22Rv1 (cell line): ENCODE measurements around the gene WSCD2.

Source experiments
- CTCF ChIP-seq: fragments of 450-650 bp; IDR thresholded peaks from 2 replicates; pipeline ENCODE4 v1.5.1; 2017; ENCODE audit warnings: mild to moderate bottlenecking
- ZFX ChIP-seq: fragments of 450-650 bp; IDR thresholded peaks from 2 replicates; pipeline ENCODE4 v1.6.1; 2017; ENCODE audit warnings: antibody characterized with exemption, borderline replicate concordance

- TF ChIP-seq CTCF (no peak), ZFX (no peak)
Observed at GRCh38 chr12:108235985-108236263, 106.8 kb downstream of the WSCD2 start.
